Activated CD8-positive, alpha-beta memory T cell treated with anti-CD3 and anti-CD28 coated beads, Interleukin-2, amount 50 U/mL, for 1 hour (primary cell): ENCODE results near the gene TEKT5.

ENCODE experiments used
- DNase-seq: peaks from one replicate; pipeline ENCODE4 v3.0.0-alpha.2; 2020; ENCODE audit errors: extremely low read depth

The TEKT5 gene

GRCh38 chr16:10579965-10580882, 114.5 kb downstream of the TEKT5 start, which contains the start of gene EMP2:
EMP2 (minus strand) TSS chr16:10580598; CDS start chr16:10547617, 32,981 bp downstream.
- no peak for DNase-seq

DNA sequence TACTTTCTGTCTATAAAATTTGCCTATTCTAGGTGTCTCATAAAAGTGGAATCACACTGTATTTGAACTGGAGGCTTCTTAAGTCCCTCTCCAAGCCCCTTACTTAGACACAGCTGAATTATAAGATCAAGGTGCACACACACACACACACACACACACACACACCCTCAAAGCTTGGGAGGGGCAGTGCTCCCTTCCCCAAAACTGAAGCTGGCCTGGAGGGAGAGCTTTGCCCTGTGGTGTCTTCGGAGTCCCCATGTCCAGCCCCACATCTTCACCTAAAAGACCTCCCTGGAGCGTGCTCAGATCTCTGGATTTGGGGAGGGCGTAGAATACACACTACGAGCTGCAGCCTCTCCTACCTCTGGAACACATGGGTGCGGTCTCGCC, 115.2 kb downstream of the TEKT5 start:
- DNase-seq: no peak

GRCh38 chr16:10578474-10579316, 116.0 kb downstream of the TEKT5 start:
- no peak for DNase-seq
